GM21390 (cell line): ENCODE measurements around the gene LTBP2.
"Not testable (repeated sequence)": the region's sequence is repeated elsewhere in the genome, so short reads cannot be mapped to it uniquely, and the experiment has no call there.

Experiments used
- ATAC-seq: cut with Tn5 transposase; IDR thresholded peaks from one replicate; pipeline ENCODE4 v1.9.1; 2021; ENCODE audit not compliant: unreplicated experiment

LTBP2 gene

DNA sequence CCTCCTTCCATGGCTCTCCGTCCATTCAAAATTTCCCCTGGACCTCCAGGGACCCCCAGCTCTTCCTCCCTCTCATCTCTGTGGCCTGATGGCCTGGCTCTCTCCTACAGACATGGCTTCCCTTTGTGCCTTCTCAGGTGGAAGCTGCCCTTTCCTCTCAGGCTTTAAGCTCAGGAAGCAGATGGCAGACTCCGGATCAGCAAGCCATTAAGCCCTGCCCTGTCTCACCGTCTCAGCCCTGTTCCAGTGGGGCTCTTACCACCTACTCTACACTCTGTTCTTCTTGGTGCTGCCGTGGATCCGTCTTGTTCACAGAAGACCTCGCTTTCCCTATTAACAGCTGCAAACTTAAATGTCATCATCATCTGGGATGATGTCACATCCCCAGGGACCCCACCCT, 152.1 kb downstream of the LTBP2 start:
- ATAC-seq, result no peak

DNA sequence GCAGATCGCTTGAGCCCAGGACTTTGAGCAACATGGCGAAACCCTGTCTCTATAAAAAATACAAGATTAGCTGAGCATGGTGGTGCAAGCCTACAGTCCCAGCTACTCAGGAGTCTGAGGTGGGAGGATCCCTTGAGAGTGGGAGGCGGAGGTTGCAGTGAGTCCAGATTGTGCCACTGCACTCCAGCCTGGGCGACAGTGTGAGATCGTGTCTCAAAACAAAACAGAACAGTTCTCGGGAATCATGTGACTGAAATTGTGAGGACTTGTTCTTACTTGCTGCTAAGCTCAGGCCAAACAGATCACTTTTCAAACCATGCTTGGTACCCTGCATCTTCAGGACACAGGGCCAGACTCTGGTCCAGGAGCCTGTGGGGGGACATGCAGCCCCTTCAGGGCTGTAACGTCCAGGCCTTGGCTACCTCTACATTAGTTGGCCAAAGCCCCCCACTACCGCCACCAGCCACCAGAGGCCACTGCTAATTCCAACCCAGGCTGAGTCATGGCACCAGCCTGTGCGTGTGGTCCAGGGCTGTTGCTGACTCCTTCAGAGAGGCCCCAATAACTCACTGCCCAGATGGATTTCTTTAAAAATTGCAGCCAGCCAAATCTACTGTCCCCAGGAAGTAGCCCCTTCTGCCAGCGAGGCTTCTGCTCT, 152.6 kb downstream of the LTBP2 start:
- ATAC-seq, result no peak

DNA sequence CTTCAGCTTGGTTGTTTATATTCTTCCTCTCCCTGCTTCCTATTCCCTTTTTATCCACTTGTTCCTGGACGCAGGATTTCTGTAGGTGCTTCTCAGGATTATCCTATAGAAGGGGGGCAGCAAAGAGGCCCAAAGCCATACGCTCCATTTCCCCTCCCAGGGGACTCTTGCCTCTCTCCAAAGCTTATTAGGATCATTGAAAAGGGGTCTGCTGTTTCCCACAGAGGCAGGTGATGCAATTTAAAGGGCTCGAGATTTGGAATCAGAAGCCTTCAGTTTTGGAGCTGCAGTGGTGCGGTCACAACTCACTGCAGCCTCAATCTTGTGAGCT, 154.5 kb downstream of the LTBP2 start:
- no peak for ATAC-seq

DNA sequence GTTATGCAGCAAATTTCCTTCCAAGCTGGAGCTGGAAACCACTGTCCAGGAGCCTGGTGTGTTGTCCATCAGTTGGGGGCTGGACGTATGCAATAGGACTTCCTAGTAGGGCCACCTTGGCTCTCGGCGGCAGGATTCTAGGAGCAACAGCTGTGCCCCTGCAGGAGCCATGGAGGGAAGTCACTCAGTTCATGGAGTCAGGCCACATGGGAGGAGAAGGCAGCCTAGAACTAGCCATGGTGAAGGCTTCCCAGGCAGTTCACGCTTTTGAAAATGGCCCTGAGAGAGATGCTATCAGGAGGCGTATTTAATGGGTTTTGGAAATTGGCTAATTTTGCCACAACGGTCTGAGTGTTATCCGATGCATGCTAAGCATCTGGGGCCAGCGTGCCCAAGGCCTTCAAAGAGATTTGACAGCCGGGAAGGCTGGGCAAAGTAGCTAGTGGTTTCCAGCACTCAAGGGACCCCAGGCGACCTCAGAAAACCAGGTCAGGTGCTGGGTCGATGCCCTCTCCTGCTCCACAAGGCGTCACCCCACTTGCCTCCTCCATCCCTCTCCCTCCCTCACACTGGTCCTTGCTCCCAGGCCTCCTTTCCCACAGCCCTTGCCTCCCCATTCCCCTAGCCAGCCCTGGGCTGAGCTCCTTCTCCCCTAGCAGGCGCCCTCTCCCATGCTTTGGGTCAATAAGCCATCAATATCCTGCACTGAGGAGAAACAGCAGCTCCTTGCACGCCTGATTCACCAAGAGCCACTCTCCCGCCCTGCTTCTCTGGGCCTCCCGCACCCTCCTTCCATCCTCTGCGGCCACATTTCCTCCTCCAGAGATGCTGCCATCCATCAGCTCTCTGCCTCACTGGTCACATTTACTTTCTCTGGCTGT, 155.1 kb downstream of the LTBP2 start:
- no peak for ATAC-seq

DNA sequence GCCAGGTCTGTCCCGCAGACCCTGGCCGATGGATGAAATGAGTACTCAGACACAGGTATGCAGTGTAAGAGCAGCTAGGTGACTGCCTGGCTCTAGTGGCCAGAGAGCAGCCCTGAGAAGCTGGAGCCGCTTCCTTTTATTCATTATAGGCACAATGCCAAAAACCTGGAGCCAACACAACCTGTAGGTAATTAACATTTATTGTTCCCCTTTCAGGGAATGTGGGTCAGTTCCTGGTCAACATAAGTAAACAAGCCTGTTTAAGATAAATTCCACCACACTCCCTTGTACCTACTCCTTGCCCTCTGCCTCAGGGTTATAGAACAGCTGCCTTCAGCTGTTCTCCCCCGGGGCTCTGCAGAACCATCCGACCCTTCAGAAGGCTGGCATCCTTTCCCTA, 157.6 kb downstream of the LTBP2 start:
- not testable (repeated sequence) for ATAC-seq
